Measurements from ENCODE around the gene KCNT2.
"Not testable (repeated sequence)": the region's sequence is repeated elsewhere in the genome, so short reads cannot be mapped to it uniquely, and the experiment has no call there.

The KCNT2 gene

GRCh38 chr1:196558411-196558810 lies 49.8 kb downstream of the KCNT2 start:
- Mint-ChIP-seq H3K36me3 (ENCODE audit: low read depth) (no peaks in the 10 kb centered on the region), H3K4me3 (no peak overlapping the region), H3K27ac (no peak overlapping the region), H3K4me1 (ENCODE audit: low read depth) (no peaks in the 10 kb centered on the region), H3K9me3 (no peaks in the 10 kb centered on the region), H3K27me3 (no peaks in the 10 kb centered on the region)
- DNase-seq, result no peak

GRCh38 chr1:196557797-196558196 lies 50.4 kb downstream of the KCNT2 start:
- Mint-ChIP-seq H3K4me3 (no peak overlapping the region), H3K4me1 (ENCODE audit: low read depth) (no peaks in the 10 kb centered on the region), H3K9me3 (no peaks in the 10 kb centered on the region), H3K27me3 (no peaks in the 10 kb centered on the region), H3K36me3 (ENCODE audit: low read depth) (no peaks in the 10 kb centered on the region), H3K27ac (no peak overlapping the region)
- no peak for DNase-seq

GRCh38 chr1:196550731-196551130 lies 57.5 kb downstream of the KCNT2 start:
- Mint-ChIP-seq H3K27me3 (no peaks in the 10 kb centered on the region), H3K9me3 (no peaks in the 10 kb centered on the region), H3K4me3 (no peak overlapping the region), H3K4me1 (ENCODE audit: low read depth) (no peaks in the 10 kb centered on the region), H3K27ac (no peak overlapping the region), H3K36me3 (ENCODE audit: low read depth) (no peaks in the 10 kb centered on the region)
- no peak for DNase-seq

- Mint-ChIP-seq H3K4me3 (no peak overlapping the region), H3K4me1 (ENCODE audit: low read depth) (no peaks in the 10 kb centered on the region), H3K36me3 (ENCODE audit: low read depth) (no peaks in the 10 kb centered on the region), H3K27me3 (no peaks in the 10 kb centered on the region), H3K9me3 (no peaks in the 10 kb centered on the region), H3K27ac (no peak overlapping the region)
- DNase-seq, result no peak
Measured at GRCh38 chr1:196546272-196547111, 61.7 kb downstream of the KCNT2 start.

GRCh38 chr1:196545222-196545621 lies 63.0 kb downstream of the KCNT2 start:
- H3K4me1 Mint-ChIP-seq (ENCODE audit: low read depth), result no peaks in the 10 kb centered on the region
- H3K9me3 Mint-ChIP-seq, result no peaks in the 10 kb centered on the region
- DNase-seq, result no peak
- no peak overlapping the region for H3K4me3 Mint-ChIP-seq
- no peaks in the 10 kb centered on the region for H3K36me3 Mint-ChIP-seq (ENCODE audit: low read depth)
- H3K27ac Mint-ChIP-seq, result no peak overlapping the region
- H3K27me3 Mint-ChIP-seq, result no peaks in the 10 kb centered on the region

- Mint-ChIP-seq H3K4me3 (no peak overlapping the region), H3K27me3 (no peaks in the 10 kb centered on the region), H3K27ac (no peak overlapping the region), H3K9me3 (no peaks in the 10 kb centered on the region), H3K36me3 (ENCODE audit: low read depth) (no peaks in the 10 kb centered on the region), H3K4me1 (ENCODE audit: low read depth) (no peaks in the 10 kb centered on the region)
- DNase-seq, result no peak
Measured at GRCh38 chr1:196544617-196545016, 63.6 kb downstream of the KCNT2 start.

GRCh38 chr1:196543833-196544232 lies 64.4 kb downstream of the KCNT2 start:
- H3K4me1 Mint-ChIP-seq (ENCODE audit: low read depth), result no peaks in the 10 kb centered on the region

GRCh38 chr1:196538473-196538872 lies 69.8 kb downstream of the KCNT2 start:
- Mint-ChIP-seq H3K4me1 (ENCODE audit: low read depth) (no peaks in the 10 kb centered on the region), H3K9me3 (peaks cover 13% of the 10 kb centered on the region), H3K27ac (no peak overlapping the region), H3K36me3 (ENCODE audit: low read depth) (no peaks in the 10 kb centered on the region), H3K4me3 (no peak overlapping the region), H3K27me3 (no peaks in the 10 kb centered on the region)
- no peak for DNase-seq

More at GRCh38 chr1:196543833-196544232, 64.4 kb downstream of the KCNT2 start:
- Mint-ChIP-seq H3K36me3 (ENCODE audit: low read depth) (no peaks in the 10 kb centered on the region), H3K27me3 (no peaks in the 10 kb centered on the region), H3K4me3 (no peak overlapping the region), H3K27ac (no peak overlapping the region), H3K9me3 (no peaks in the 10 kb centered on the region)
- no peak for DNase-seq

- no peaks in the 10 kb centered on the region for H3K27me3 Mint-ChIP-seq
- H3K9me3 Mint-ChIP-seq, result peaks cover 13% of the 10 kb centered on the region
- H3K27ac Mint-ChIP-seq, result no peak overlapping the region
- DNase-seq, result no peak
- no peaks in the 10 kb centered on the region for H3K4me1 Mint-ChIP-seq (ENCODE audit: low read depth)
- H3K4me3 Mint-ChIP-seq, result no peak overlapping the region
- H3K36me3 Mint-ChIP-seq (ENCODE audit: low read depth), result no peaks in the 10 kb centered on the region
Measured at GRCh38 chr1:196535727-196536126, 72.5 kb downstream of the KCNT2 start.

- Mint-ChIP-seq H3K36me3 (ENCODE audit: low read depth) (no peaks in the 10 kb centered on the region), H3K27me3 (no peaks in the 10 kb centered on the region), H3K4me1 (ENCODE audit: low read depth) (no peaks in the 10 kb centered on the region), H3K4me3 (no peak overlapping the region), H3K27ac (no peak overlapping the region), H3K9me3 (peaks cover 7% of the 10 kb centered on the region)
- DNase-seq, result no peak
Measured at GRCh38 chr1:196531737-196532524, 76.3 kb downstream of the KCNT2 start.

GRCh38 chr1:196527919-196528318 lies 80.3 kb downstream of the KCNT2 start:
- no peaks in the 10 kb centered on the region for H3K4me1 Mint-ChIP-seq (ENCODE audit: low read depth)
- H3K9me3 Mint-ChIP-seq, result no peaks in the 10 kb centered on the region
- no peak for DNase-seq
- no peak overlapping the region for H3K4me3 Mint-ChIP-seq
- H3K36me3 Mint-ChIP-seq (ENCODE audit: low read depth), result no peaks in the 10 kb centered on the region
- no peak overlapping the region for H3K27ac Mint-ChIP-seq
- H3K27me3 Mint-ChIP-seq, result no peaks in the 10 kb centered on the region

GRCh38 chr1:196522574-196523345 lies 85.5 kb downstream of the KCNT2 start:
- not testable (repeated sequence) for H3K27me3 Mint-ChIP-seq; H3K4me3 Mint-ChIP-seq; H3K4me1 Mint-ChIP-seq (ENCODE audit: low read depth); H3K27ac Mint-ChIP-seq; H3K9me3 Mint-ChIP-seq; H3K36me3 Mint-ChIP-seq (ENCODE audit: low read depth); DNase-seq

- DNase-seq, result no peak
- no peaks in the 10 kb centered on the region for H3K4me1 Mint-ChIP-seq (ENCODE audit: low read depth)
- peaks cover 6% of the 10 kb centered on the region for H3K9me3 Mint-ChIP-seq
- no peak overlapping the region for H3K27ac Mint-ChIP-seq
- no peaks in the 10 kb centered on the region for H3K36me3 Mint-ChIP-seq (ENCODE audit: low read depth)
- H3K27me3 Mint-ChIP-seq, result no peaks in the 10 kb centered on the region
- H3K4me3 Mint-ChIP-seq, result no peak overlapping the region
Measured at GRCh38 chr1:196517193-196517592, 91.0 kb downstream of the KCNT2 start.

- Mint-ChIP-seq H3K9me3 (peaks cover 6% of the 10 kb centered on the region), H3K4me3 (no peak overlapping the region), H3K27me3 (no peaks in the 10 kb centered on the region)
Measured at GRCh38 chr1:196516373-196516772, 91.9 kb downstream of the KCNT2 start.

More at GRCh38 chr1:196516373-196516772, 91.9 kb downstream of the KCNT2 start:
- no peak for DNase-seq
- no peaks in the 10 kb centered on the region for H3K36me3 Mint-ChIP-seq (ENCODE audit: low read depth)
- H3K27ac Mint-ChIP-seq, result no peak overlapping the region
- H3K4me1 Mint-ChIP-seq (ENCODE audit: low read depth), result no peaks in the 10 kb centered on the region
